GM21390 (cell line): ENCODE measurements around the gene SPAG9.

ENCODE experiments used
- ATAC-seq: cut with Tn5 transposase; IDR thresholded peaks from one replicate; pipeline ENCODE4 v1.9.1; 2021; ENCODE audit not compliant: unreplicated experiment

The SPAG9 gene

GRCh38 chr17:51120739-51121619 is at the start of gene SPAG9:
SPAG9 (minus strand) TSS chr17:51120868; CDS start chr17:51120656, 212 bp downstream.
- ATAC-seq: peak; percentile 72

- no peak for ATAC-seq
Observed at GRCh38 chr17:51169340-51169739, 48.7 kb upstream of the SPAG9 start.

GRCh38 chr17:51166987-51167931 is 46.6 kb upstream of the SPAG9 start:
- ATAC-seq: peak; percentile 47

- ATAC-seq: peak; percentile 85
Observed at GRCh38 chr17:51166198-51166986, 45.7 kb upstream of the SPAG9 start, which contains the start of gene NME2. NME2 (plus strand) TSS chr17:51166411; CDS start chr17:51166831, 420 bp downstream.

GRCh38 chr17:51165680-51166197 is 45.1 kb upstream of the SPAG9 start:
- ATAC-seq: no peak

GRCh38 chr17:51164911-51165679 is 44.4 kb upstream of the SPAG9 start:
- ATAC-seq: no peak

GRCh38 chr17:51161541-51161940 is 40.9 kb upstream of the SPAG9 start:
- ATAC-seq: no peak

- ATAC-seq: no peak
Observed at GRCh38 chr17:51159604-51160003, 38.9 kb upstream of the SPAG9 start.

- no peak for ATAC-seq
Observed at GRCh38 chr17:51155416-51155815, 34.7 kb upstream of the SPAG9 start.

- no peak for ATAC-seq
Observed at GRCh38 chr17:51154176-51154575, 33.5 kb upstream of the SPAG9 start.

GRCh38 chr17:51153210-51154072 is 32.8 kb upstream of the SPAG9 start, which contains the start of gene NME1:
NME1 (plus strand) TSS chr17:51153559; CDS start chr17:51155655, 2,096 bp downstream.
- ATAC-seq: peak; percentile 92

GRCh38 chr17:51152766-51153209 is 32.1 kb upstream of the SPAG9 start:
- peak; percentile 6 for ATAC-seq

GRCh38 chr17:51150932-51151331 is 30.3 kb upstream of the SPAG9 start:
- no peak for ATAC-seq

GRCh38 chr17:51149163-51149562 is 28.5 kb upstream of the SPAG9 start:
- ATAC-seq: no peak

- no peak for ATAC-seq
Observed at GRCh38 chr17:51147650-51148049, 27.0 kb upstream of the SPAG9 start.

GRCh38 chr17:51144266-51145022 is 23.8 kb upstream of the SPAG9 start:
- ATAC-seq: no peak

- ATAC-seq: no peak
Observed at GRCh38 chr17:51142597-51142996, 21.9 kb upstream of the SPAG9 start.

GRCh38 chr17:51135956-51136355 is 15.3 kb upstream of the SPAG9 start:
- no peak for ATAC-seq
